Chondrocyte (in vitro differentiated cells): ENCODE data around the gene EFCAB14. TPM values are rescaled to one million over a fixed set of nuclear protein-coding genes. Genes with fewer than 3 reads are reported as not detected.

Experiments used
- DNase-seq: peaks from one replicate; pipeline ENCODE4 v3.0.0; 2021; ENCODE audit warnings: mixed read lengths, low spot score
- H3K27ac Mint-ChIP-seq: one replicate; pipeline ENCODE4 v1.8.0; 2021; ENCODE audit warnings: mild to moderate bottlenecking, moderate library complexity, mixed read lengths; ENCODE audit not compliant: unreplicated experiment
- H3K27me3 Mint-ChIP-seq: 2 replicates; pipeline ENCODE4 v1.8.0; 2021; ENCODE audit warnings: low read depth, mixed read lengths
- H3K36me3 Mint-ChIP-seq: 2 replicates; pipeline ENCODE4 v1.8.0; 2021; ENCODE audit warnings: low read depth, mixed read lengths
- H3K4me1 Mint-ChIP-seq: 2 replicates; pipeline ENCODE4 v1.8.0; 2021; ENCODE audit warnings: low read depth, mild to moderate bottlenecking, mixed read lengths
- H3K4me3 Mint-ChIP-seq: one replicate; pipeline ENCODE4 v1.8.0; 2021; ENCODE audit warnings: mild to moderate bottlenecking, moderate library complexity, mixed read lengths; ENCODE audit not compliant: unreplicated experiment
- H3K9me3 Mint-ChIP-seq: 2 replicates; pipeline ENCODE4 v1.8.0; 2021; ENCODE audit warnings: low read depth, mixed read lengths
- total RNA-seq: library from RNA; stranded (reverse); gene quantifications from 3 replicates; pipeline ENCODE4 v1.2.1, GENCODE V29; 2021
- TF ChIP-seq, protein P1 (sequence below): fragments of 200-600 bp; sonication (generic); IDR thresholded peaks from 2 replicates; pipeline ENCODE4 v1.5.0; 2021; ENCODE audit warnings: antibody characterized with exemption, mild to moderate bottlenecking, moderate library complexity

Gene EFCAB14
- total RNA-seq, 1 donor from 2014 or later, result 52.2 TPM

DNA sequence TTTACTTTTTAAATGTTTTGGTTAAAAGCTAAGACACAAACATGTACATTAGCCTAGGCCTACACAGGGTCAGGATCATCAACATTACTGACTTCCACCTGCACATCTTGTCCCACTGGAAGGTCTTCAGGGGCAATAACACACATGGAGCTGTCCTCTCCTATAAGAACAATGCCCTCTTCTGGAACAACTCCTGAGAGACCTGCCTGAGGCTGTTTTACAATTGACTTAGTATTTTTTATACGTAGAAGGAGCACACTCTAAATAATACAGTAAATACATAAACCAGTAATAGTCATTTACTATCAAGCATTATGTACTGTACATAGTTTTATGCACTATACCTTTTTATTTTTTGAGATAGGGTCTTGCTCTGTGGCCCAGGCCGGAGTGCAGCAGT lies 88.2 kb downstream of the EFCAB14 start:
- TF ChIP-seq, protein P1, sequence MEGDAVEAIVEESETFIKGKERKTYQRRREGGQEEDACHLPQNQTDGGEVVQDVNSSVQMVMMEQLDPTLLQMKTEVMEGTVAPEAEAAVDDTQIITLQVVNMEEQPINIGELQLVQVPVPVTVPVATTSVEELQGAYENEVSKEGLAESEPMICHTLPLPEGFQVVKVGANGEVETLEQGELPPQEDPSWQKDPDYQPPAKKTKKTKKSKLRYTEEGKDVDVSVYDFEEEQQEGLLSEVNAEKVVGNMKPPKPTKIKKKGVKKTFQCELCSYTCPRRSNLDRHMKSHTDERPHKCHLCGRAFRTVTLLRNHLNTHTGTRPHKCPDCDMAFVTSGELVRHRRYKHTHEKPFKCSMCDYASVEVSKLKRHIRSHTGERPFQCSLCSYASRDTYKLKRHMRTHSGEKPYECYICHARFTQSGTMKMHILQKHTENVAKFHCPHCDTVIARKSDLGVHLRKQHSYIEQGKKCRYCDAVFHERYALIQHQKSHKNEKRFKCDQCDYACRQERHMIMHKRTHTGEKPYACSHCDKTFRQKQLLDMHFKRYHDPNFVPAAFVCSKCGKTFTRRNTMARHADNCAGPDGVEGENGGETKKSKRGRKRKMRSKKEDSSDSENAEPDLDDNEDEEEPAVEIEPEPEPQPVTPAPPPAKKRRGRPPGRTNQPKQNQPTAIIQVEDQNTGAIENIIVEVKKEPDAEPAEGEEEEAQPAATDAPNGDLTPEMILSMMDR, result no peak
- no peaks in the 10 kb centered on the region for H3K27me3 Mint-ChIP-seq
- H3K4me3 Mint-ChIP-seq, result no peak overlapping the region
- no peaks in the 10 kb centered on the region for H3K4me1 Mint-ChIP-seq
- no peak overlapping the region for H3K27ac Mint-ChIP-seq
- peaks cover 20% of the 10 kb centered on the region for H3K36me3 Mint-ChIP-seq
- no peak for DNase-seq
- H3K9me3 Mint-ChIP-seq, result no peaks in the 10 kb centered on the region

Other genes with a start within 250 kb of the EFCAB14 start
- gene DMBX1, start 229.3 kb downstream of the EFCAB14 start, total RNA-seq, result not detected in 3 replicates
- gene KNCN, start 167.5 kb downstream of the EFCAB14 start, total RNA-seq, result not detected in 3 replicates
- gene MKNK1, start 114.8 kb downstream of the EFCAB14 start, total RNA-seq, result 24.5 to 25.8 TPM (median 25.1 TPM) in 3 replicates
- gene MOB3C, start 102.3 kb downstream of the EFCAB14 start, total RNA-seq, result 6.2 to 12.2 TPM (median 6.3 TPM) in 3 replicates
- 22.9 to 33.2 TPM (median 27.7 TPM) in 3 replicates for gene ATPAF1, start 50.8 kb downstream of the EFCAB14 start, total RNA-seq
- gene TEX38, start 47.3 kb downstream of the EFCAB14 start, total RNA-seq, result not detected in 3 replicates
- gene CYP4B1, start 79.9 kb upstream of the EFCAB14 start, total RNA-seq, result not detected in 3 replicates
- not detected in 3 replicates for gene CYP4A11, start 222.4 kb upstream of the EFCAB14 start, total RNA-seq